Activated CD8-positive, alpha-beta memory T cell treated with anti-CD3 and anti-CD28 coated beads for 24 hours (primary cell): ENCODE data around the gene PSME3IP1.
"Not testable (repeated sequence)": the region's sequence is repeated elsewhere in the genome, so short reads cannot be mapped to it uniquely, and the experiment has no call there.

ENCODE experiments used
- DNase-seq: peaks from one replicate; pipeline ENCODE4 v3.0.0-alpha.2; 2020

PSME3IP1 gene

DNA sequence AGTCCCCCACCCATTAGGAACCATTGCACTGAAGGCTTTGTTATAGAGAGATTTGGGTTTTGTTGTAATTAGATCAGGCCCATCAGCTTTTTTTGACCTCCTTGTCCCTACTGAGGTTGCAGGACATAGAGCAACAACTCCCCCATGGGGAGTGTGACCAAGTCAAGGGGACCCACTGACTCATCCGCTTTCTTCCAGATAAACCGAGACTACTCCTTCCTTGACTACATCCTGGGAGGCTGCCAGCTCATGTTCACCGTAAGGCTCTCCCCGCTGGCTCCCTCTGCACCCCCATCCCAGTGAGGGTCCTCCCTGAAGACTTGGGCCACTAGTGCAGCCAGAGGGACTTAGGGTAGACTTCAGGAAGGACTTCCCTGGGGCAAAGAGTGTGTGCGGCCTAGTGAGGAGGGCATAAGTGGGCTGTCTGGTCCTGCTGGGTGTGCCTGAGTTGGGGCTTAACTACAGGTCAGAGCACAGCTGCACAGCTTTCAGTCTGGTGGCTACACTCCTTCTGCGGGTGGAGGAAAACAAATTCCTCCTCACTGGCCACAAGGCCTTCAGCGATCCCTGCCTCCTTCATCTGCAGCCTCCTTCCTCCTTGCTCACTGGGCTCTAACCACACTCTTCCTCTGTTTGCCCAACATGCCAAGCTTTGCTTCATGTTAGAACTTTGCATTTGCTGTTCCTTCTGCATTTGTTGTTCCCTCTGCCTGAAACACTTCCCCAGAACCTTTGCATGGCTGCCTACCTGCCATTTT, 62.4 kb downstream of the PSME3IP1 start:
- no peak for DNase-seq

DNA sequence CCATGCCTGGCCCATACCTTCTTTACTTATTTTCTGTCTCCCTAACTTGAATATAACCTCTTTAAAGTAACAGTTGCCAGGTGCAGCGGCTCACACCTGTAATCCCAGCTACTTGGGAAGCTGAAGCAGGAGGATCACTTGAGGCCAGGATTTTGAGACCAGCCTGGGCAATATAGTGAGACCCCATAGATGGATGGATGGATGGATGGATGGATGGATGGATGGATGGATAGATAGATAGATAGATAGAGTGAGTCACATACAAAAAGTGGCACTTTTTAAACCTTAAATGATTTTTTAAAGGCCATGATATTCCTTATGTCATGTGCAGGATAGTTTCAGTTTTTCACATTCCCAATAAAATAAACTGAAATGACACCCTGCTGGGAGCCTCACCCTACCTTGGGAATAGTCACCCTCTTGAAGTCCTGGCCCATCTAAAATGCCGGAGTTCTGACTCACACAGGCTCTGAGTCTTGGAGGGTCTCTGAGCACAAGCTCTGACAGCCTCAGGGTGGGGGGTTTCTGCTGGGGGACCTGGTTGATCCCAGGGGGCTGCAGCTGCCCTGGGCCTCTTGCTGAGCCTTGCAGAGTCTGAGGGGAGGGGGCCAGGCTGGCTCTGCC, 67.3 kb downstream of the PSME3IP1 start:
- DNase-seq: no peak

DNA sequence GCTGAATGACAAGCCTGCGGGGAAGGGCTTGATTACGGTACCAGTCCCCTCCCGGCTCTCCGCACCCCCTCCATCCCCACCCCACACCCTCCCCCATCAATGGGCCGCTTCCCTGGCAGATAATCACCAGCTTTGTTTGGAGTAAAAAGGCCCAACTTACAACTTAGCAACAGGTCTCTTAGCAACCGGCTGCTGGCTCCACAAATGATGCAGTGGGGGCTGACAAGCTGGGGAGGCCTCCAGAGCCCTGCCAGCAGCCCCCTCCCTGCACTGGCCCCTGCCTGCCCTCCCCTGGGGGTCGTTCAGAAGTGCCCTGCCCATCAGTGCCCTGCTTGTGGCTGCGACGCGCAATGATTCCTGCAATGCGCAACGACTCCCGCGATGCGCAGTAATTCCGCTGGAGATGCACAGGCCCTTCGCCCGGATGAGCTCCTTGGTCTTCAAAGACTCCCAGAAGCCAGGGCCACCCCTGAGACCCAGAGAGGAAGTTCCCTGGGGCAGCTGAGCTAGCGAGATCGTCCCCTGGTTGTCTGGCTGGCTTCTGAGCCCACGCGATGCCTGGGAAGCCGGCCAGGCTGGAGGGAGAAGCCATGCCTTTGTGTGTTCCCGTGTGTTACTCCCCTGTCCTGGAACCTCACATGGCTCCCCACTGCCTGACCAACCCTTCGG, 70.2 kb downstream of the PSME3IP1 start:
- no peak for DNase-seq

DNA sequence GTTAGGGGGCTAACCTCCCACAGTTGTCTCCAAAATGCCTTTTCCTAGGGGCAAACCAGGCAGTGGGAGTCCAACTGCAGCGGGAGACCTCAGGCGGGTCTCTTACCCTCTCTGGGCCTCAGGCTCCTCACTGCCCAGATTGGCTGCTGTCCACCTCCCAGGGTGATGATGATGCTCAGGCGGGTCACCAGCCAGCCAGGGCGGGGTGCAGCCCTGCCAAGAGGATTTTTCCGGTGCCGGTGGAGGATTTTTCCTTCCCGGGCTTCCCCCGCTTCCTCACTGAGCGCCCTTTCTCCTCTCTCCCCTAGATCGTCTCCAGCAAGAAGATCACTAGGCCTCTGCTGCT, 70.7 kb downstream of the PSME3IP1 start:
- no peak for DNase-seq

DNA sequence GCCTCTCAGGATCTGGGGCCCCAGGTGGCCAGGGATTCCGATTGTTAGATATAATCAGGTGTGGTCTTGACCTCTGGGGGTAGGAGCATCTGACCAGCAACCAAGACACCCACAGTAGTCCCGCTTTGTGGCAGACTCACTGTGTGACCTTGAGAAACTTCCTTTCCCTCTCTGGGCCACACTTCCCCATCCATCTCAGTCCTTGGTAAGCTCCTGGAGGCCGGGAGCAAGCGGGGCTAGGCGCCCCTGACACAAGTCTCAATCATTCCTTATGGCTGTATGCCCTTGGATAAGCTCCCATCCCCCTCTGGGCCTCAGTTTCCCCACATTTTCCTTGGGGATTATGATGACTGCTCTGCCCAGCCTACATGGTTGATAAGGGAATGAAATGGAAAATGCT, 72.2 kb downstream of the PSME3IP1 start:
- no peak for DNase-seq

DNA sequence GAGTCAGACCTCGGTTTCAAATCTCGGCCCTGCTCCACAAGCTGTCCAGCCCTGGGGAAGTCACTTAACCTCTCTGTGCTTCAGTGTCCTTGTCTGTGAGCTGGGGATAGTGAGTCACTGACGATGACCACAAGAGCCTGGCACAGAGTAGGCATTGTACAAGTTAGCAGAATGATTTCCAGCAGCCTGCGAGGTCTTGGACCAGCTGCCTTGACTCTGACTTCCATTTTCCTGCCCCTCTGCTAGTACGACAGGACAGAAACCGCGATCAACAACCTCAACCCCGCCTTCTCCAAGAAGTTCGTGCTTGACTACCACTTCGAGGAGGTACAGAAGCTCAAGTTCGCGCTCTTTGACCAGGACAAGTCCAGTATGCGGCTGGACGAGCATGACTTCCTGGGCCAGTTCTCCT, 72.8 kb downstream of the PSME3IP1 start:
- DNase-seq: no peak

DNA sequence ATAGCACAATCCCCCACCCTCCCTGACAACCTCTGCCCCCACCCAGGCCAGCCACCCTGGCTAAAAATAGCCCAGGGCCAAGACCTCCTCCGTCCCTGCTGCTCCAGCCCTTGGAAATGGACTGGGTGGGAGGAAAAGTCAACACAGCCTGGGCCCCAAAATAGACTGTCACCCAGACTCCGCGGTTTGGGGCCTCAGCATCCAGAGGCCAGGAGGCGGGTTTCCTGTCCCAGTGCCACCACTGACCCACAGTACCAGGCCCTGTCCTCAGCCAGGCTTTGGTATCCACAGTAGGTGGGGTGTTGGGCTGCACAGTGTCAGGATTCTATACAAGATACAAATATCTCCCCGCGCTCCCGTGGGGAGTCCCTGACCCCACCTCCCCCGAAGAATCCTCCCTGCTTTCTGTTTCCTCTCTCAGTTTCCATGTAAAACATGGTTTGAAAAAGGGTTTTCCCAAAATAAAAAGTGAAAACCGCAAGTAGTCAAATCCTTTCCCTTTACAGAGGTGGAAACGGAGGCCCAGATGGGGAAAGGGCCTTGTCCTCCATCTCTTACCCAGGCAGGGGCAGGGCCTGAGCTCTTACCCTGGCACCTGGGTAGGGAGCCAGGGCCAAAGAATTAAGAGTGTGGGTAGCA, 73.3 kb downstream of the PSME3IP1 start:
- no peak for DNase-seq

DNA sequence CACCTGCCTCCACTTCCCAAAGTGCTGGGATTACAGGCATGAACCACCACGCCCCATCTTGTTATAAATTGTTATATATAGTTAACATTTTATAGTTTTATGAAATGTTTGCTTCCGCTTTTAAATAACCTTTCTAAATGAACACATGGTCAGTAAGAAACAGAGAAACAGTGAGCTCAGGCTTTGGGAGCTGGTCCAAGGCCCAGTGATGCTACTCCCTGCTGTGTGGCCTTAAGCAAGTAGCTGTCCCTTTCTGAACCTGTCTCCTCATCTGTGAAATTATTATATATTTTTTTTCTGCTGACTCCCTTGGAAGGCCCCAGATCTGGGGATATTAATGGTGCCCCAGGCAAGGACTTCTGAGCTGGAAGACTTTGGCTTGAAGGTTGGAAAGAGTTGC, 74.4 kb downstream of the PSME3IP1 start:
- no peak for DNase-seq

DNA sequence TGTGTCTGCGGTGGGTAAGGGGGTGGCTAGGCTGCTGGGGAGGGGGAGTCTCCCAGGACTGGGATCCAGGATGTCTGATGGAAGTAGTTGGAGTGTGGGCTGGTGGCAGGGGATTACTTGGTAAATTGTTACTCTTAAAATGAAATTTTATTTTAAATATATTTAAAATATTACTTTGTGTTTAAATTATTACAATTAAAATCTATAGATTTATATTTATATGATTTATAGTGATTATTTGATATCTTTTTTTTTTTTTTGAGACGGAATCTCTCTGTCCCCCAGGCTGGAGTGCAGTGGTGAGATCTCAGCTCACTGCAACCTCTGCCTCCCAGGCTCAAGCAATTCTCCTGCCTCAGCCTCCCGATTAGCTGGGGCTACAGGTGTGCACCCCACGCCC, 74.9 kb downstream of the PSME3IP1 start:
- no peak for DNase-seq

DNA sequence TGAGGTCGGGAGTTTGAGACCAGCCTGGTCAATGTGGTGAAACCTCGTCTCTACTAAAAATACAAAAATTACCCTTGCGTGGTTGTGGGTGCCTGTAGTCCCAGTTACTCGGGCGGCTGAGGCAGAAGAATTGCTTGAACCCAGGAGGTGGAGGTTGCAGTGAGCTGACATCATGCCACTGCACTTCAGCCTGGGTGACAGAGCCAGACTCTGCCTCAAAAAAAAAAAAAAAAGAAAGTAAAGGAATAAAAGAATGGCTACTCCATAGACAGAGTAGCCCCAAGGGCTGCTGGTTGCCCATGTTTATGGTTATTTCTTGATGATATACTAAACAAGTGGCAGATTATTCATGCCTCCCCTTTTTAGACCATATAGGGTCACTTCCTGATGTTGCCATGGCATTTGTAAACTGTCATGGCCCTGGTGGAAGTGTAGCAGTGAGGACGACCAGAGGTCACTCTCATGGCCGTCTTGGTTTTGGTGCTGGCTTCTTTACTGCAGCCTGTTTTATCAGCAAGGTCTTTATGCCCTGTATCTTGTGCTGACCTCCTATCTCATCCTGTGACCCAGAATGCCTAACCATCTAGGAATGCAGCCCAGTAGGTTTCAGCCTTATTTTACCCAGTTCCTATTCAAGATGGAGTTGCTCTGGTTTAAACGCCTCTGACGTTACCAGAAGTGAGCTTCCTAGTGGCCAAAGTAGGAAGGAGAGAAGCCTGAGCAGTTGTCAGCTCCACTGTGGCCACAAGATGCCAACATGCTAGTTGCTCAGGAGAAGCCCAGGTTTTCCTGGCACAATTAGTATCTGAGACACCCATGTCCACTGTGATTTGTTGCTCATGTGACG, 76.4 kb downstream of the PSME3IP1 start:
- DNase-seq: not testable (repeated sequence)

DNA sequence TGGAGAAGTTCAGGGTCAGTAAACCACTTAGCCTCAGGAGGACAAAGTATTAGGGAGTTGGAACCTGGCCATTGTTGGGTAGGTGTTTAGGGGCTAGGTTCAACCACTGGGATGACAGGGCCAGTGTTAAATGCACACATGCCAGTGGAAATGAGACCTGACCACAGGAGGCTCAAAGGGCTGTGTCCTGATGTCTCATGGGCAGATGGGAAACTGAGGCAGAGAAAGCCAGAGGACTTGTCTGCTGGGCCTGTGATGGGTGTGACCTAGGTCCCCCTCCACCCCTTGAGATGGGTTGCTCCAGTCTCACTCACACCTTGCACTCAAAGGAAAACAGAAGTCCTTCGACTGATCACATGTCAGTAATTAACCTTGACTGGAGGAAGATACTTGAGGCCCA, 77.4 kb downstream of the PSME3IP1 start:
- no peak for DNase-seq

DNA sequence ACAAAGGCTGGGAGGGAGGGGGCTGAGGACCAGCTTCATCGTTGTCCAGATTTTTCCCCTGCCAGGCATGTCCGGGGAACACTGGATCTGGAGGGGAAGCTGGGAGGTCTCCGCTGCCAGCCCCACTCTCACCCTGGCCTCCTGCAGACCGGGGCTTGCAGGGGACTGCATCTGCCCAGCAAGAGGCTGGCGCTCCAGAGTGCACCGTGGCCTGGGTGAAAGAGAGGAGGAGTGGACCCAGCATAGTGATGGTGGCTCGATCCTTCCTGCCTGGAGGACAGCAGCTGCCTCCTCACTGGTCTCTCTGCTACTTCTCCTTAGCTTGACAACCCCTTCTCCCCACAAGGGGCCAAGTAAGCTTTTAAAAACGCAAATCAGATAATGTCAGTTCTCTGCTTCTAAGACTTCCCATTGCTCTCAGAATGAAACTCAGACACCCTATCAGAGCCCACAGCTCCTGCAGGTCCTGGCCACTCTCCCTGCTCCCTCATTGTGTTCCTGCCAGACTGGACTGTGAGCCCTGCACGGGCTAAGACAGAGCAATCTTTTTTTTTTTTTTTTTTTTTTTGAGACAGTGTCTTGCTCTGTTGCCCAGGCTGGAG, 78.4 kb downstream of the PSME3IP1 start:
- DNase-seq: no peak

DNA sequence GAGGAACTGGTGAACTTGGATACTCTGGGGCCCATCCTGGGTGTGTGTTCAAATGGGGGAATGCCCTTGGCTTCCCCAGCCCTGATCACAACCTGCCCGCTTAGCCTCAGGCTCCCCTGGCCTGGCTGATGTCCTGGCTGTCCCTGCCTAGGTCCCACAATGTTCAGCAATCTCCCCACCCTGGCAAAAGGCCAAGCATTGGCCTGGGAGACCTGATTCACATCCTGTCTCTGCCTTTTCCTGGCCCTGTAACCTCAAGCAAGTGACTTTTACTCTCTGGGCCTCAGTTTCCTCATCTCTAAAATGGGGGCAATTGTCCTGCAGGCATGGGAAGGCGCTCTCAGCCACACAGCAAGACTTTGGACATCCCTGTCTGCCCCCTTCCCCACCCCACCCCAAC, 79.1 kb downstream of the PSME3IP1 start:
- no peak for DNase-seq

DNA sequence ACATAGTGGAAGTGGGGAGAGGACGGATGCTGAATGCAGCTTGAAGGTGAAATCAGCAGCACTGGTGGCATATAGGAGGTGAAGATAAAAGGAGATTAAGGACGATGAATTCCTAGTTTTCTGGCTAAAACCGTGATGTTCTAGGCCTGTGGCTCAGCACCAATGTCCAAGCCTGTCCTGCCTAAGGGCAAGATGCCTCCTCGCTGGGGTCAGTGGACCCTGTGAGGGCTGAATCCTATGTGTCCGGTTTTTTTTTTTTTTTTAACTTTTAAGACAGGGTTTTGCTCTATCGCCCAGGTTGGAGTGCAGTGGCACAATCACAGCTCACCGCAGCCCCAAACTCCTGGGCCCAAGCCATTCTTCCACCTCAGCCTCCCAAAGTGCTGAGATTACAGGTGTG, 80.7 kb downstream of the PSME3IP1 start:
- no peak for DNase-seq

DNA sequence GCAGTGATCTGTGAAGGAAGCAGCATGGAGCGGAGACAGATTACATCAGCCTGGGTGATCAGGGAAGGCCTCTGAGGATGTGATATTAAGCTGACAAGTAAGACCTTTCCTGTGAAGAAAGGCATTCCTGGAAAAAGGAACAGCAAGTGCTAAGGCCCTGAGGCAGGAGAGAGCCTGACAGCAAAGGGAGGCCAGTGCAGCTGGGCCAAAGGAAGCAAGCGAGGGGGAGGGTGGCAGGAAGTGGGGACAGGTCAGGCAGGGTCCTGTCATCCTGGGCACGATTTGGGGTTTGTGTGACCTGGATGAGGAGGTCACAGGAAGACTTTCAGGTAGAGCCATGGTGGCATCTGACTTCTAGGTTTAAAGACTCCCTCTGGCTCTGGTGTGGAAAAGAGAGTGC, 81.1 kb downstream of the PSME3IP1 start:
- no peak for DNase-seq

DNA sequence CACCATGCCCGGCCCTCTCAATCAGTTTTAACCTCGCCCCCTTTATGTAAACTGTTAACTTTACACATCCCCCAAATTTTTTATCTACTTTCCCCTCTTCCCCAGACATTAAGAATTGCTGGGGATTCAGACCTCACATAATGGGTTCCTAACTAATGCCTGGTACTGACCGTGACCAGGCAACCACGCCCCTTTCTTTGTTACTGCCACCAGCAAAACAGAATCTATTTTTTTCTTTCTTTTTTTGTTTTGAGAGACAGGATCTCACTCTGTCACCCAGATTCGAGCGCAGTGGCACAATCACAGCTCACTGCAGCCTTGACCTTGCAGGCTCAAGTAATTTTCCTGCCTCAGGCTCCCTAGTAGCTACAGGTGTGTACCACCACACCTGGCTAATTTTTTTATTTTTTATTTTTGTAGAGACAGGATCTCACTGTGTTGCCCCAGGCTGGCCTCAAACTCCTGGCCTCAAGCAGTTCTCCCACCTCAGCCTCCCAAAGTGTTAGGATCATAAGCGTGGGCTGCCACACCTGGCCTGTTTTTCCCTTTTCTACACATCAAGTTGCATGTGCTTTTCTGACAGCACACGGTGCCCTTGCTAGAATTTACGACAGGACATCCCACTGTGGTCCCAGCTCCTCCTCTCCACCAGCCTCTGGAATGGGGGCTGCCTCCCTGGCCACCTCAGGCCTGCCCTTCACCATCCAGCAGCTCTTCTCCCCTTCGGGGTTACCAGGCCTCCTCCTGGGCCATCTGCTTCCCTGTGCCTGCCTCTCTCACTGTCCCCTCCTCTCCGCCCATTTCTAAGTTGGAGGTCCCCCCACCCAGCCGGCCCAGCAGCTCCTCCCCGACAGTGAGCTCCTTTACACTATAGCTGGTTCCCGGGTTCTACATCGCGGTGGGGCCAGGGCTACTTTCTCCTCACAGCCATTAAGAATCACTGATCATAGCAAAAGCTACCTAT, 82.7 kb downstream of the PSME3IP1 start:
- no peak for DNase-seq
